ENCODE measurements around the gene UPK2. TPM values are rescaled to one million over a fixed set of nuclear protein-coding genes. Genes with fewer than 3 reads are reported as not detected.
A peak's percentile ranks its signal among the peaks of the same experiment; 100 is the strongest.

UPK2 gene
- polyA plus RNA-seq, 1 of the 3 experiments (the other 2 are of a cell fraction), result 0.15 TPM

DNA sequence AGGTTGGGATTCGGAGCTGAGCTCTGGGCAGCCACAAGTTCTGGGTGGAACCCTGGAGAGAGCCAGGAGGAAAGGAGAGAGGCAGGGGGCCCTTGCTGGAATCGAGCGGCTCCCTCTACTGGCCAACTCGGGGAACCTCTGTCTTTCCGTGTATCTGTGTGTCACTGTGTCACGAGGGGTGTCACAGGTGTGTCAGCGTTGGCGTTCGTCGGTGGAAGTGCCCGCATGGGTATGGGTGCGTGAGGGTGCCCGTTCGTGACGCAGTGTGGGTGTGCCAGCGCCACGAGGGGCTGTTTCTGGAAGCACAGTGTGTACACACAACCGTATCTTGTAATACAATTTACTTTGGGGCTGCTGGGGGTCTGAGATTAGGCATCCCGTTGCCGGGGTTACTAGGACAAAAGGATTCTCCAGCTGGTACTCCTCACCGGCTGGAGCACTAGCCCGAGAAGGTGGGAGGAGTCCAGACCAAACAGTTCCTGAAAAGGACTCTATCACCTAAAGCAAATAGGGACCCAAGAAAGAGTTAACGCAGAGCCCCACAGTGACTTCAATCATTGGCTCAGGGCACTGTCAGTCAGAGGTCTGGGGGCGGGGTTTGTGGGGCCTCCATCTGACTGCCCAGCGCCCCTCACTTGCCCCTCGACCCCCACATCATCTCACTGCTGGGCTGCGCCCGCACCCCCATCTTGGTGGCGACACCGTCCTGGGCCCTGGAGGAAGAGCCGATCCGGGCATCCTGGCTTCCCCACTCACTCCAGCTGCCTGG, 27.8 kb upstream of the UPK2 start (continued):
- TF ChIP-seq, protein P1, sequence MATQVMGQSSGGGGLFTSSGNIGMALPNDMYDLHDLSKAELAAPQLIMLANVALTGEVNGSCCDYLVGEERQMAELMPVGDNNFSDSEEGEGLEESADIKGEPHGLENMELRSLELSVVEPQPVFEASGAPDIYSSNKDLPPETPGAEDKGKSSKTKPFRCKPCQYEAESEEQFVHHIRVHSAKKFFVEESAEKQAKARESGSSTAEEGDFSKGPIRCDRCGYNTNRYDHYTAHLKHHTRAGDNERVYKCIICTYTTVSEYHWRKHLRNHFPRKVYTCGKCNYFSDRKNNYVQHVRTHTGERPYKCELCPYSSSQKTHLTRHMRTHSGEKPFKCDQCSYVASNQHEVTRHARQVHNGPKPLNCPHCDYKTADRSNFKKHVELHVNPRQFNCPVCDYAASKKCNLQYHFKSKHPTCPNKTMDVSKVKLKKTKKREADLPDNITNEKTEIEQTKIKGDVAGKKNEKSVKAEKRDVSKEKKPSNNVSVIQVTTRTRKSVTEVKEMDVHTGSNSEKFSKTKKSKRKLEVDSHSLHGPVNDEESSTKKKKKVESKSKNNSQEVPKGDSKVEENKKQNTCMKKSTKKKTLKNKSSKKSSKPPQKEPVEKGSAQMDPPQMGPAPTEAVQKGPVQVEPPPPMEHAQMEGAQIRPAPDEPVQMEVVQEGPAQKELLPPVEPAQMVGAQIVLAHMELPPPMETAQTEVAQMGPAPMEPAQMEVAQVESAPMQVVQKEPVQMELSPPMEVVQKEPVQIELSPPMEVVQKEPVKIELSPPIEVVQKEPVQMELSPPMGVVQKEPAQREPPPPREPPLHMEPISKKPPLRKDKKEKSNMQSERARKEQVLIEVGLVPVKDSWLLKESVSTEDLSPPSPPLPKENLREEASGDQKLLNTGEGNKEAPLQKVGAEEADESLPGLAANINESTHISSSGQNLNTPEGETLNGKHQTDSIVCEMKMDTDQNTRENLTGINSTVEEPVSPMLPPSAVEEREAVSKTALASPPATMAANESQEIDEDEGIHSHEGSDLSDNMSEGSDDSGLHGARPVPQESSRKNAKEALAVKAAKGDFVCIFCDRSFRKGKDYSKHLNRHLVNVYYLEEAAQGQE (IDR thresholded peaks at IDR 0.05; ENCODE audit: low read depth, low read length), result peak; percentile 73; the same call in 1 of the 2 replicates
- TF ChIP-seq, protein P2, sequence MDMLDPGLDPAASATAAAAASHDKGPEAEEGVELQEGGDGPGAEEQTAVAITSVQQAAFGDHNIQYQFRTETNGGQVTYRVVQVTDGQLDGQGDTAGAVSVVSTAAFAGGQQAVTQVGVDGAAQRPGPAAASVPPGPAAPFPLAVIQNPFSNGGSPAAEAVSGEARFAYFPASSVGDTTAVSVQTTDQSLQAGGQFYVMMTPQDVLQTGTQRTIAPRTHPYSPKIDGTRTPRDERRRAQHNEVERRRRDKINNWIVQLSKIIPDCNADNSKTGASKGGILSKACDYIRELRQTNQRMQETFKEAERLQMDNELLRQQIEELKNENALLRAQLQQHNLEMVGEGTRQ (IDR thresholded peaks at IDR 0.05; ENCODE audit: borderline replicate concordance, low read depth, low read length), result no peak
- TF ChIP-seq NRF1 (IDR thresholded peaks at IDR 0.05; ENCODE audit: low read depth, low read length) (no peak), ELF1 (IDR thresholded peaks at IDR 0.05) (no peak)

DNA sequence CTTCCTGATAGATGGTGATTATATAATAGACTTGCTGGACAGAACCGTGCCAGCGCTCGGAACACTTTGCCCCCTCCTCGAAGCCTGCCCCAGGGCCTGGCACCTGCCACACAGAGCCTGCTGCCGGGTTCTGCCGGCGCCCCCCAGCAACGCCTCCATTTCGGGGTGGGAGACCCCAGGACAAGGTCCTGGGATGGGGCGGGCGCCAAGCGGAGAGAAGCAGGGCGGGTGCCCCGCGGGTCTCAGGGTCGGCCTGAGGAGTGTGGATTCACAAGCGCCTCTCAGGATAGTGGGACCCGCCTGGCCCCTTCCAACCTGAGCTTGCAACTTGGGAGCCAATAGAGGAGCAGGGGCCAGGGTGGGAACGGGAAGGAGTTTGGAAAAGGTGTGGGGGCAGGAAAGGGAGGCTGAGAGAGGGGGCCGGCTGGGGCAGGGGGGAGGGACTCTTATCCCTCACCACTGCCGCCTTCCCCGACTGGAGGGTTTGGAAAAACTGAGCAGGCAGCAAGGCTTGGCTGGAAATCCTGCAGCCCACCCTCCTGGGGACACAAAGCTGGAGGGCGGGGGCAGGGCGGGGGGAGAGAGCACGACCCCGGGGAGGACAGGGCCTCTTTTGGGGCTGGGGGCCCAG, 27.1 kb upstream of the UPK2 start:
- ChIA-PET POLR2A (interaction anchor here (1.0 to 1.1 kb wide), 2 partner anchors 20 to 21 kb away, joined by 3 to 6 read pairs; no protein-coding TSS in a partner anchor), CTCF (interaction anchor here (0.5 to 13.4 kb wide), 20 partner anchors 9 to 266 kb away, joined by 3 to 186 read pairs (median 4); partner anchors contain the start of genes DDX6 and UPK2)
- H3K27me3 ChIP-seq (ENCODE audit: insufficient read depth), result no peaks in the 10 kb centered on the region
- no peaks in the 10 kb centered on the region for H3K9me3 ChIP-seq
- H3F3A ChIP-seq (replicated peaks; ENCODE audit: insufficient read depth), result peaks cover 39% of the 10 kb centered on the region
- WGBS (ENCODE audit: low lambda C conversion rate), result 1% methylated on average over 11 of the region's 26 CpGs
- peak; percentile 80 for DNase-seq
- peak overlapping the region; percentile 91 to 93 for H3K27ac ChIP-seq (ENCODE audit: low read depth in 2 of 2, low read length in 1 of 2)
- no peaks in the 10 kb centered on the region for H3K36me3 ChIP-seq (replicated peaks in 1 of 2; ENCODE audit: control insufficient read depth in 1 of 2, insufficient read depth in 2 of 2, low read length in 1 of 2)
- no peak for TF ChIP-seq EP300 (IDR thresholded peaks at IDR 0.05; ENCODE audit: borderline replicate concordance in 1 of 2, low read depth in 1 of 2, low read length in 1 of 2)
- 0 out of 2 replicates have a peak, but pooled peaks have one; percentile 30 for TF ChIP-seq ELF1 (IDR thresholded peaks at IDR 0.05)
- no peaks in the 10 kb centered on the region for H3K9me2 ChIP-seq
- peaks cover 28% of the 10 kb centered on the region for H3K79me2 ChIP-seq (ENCODE audit: insufficient read depth)
- H4K20me1 ChIP-seq (ENCODE audit: insufficient read depth), result peaks cover 9% of the 10 kb centered on the region
- H3K4me1 ChIP-seq (ENCODE audit: control insufficient read depth in 1 of 2, insufficient read depth in 2 of 2, low read depth in 1 of 2, low read length in 1 of 2), result peaks cover 9 to 28% of the 10 kb centered on the region in 2 experiments; a peak in 3 of 4 replicates
- H3K4me2 ChIP-seq, result peak overlapping the region; percentile 93
- H2AFZ ChIP-seq (ENCODE audit: low read depth), result peak overlapping the region; percentile 71
- peak overlapping the region; percentile 77 for H3K9ac ChIP-seq
- peak overlapping the region; percentile 80 to 99 for H3K4me3 ChIP-seq (ENCODE audit: low read depth in 2 of 2, low read length in 1 of 2)
